Measurements from ENCODE around the gene UBE2J1.

UBE2J1 gene

GRCh38 chr6:89290401-89291155, 61.9 kb downstream of the UBE2J1 start:
- DNase-seq (ENCODE audit: low read depth): no peak

DNA sequence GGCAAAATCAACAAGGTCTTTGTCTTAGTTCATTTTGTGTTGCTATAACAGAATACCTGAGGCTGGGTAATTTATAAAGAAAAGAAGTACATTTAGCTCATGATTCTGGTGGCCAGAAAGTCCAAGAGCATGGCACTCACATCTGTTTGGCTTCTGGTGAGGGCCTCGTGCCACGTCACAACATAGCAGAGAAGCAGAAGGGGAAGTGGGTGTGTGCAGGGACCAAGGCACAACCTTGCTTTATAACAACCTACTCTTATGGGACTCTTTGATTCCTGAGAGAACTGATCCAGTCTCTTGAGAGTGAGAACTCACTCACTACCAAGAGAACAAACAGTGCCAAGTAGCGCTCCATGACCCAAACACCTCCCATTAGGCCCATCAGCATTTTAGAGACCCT, 62.8 kb downstream of the UBE2J1 start:
- no peak for DNase-seq (ENCODE audit: low read depth)

DNA sequence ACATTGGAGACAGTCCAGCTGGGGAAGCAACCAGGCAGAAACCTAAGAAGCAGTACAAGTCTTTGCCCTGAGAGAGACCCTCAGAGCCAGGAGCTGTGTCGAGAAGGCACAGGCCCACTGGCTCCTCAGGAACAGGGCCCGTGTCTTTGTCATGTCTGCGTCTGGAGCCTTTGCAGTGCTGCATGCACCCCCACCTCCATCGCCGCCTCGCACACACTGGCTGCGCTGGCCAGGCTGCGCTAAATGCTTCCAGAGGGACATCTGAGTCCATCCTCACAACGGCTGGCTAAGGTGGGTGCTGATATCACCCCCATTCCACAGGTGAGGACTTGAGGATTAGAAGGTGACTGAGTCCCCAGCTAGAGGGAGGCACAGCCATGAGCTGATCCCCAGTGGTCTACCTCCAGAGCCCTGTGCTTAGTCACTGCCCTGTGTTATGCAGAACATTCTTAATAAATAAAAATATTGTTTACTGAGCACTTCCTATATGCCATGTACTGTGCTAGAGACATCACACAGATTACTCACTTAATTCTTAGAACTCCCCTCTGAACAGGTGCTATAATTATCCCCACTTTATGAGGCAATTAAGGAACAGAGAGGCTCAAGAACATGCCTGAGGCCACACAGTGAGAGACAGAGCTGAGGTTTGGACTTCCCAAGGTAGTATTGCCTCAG, 65.0 kb downstream of the UBE2J1 start:
- no peak for DNase-seq (ENCODE audit: low read depth)

- no peak for DNase-seq (ENCODE audit: low read depth)
Observed at GRCh38 chr6:89286516-89286915, 66.0 kb downstream of the UBE2J1 start.

DNA sequence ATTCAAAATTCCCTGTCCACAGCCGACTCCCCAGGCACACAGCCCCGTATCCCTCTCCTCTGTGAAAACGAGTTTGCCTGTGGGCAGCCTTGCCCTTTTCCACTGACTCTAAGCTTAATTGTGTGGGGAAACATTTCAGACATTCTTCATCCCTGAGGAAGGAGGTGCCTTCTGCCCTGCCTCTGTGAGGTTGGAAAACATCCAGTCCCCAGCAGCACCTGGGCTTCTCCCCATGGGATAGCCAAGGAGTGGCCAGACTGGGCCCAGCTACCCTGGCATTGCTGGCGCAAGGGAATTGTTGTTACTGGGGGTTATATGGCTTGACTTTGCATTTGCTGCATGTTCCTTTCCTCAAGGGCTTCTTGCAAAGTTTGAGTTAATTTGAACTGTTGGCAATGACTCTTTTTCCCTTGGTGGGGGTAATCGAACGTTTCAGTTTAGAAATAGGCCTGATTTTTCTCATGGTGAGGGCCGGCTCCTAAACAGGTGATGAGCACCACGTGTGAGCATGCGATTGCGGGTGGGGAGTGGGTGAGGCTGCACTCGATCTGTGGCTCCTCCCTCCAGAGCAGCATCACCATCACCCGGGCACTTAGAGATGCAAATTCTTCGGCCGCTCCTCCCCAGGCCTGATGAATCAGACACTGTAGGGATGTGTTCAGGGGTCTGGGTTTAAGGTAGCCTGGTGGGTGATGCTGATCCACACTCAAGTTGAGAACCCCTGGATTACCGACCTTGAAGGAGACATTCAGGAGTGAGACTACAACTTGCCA, 67.4 kb downstream of the UBE2J1 start:
- DNase-seq (ENCODE audit: low read depth): no peak

DNA sequence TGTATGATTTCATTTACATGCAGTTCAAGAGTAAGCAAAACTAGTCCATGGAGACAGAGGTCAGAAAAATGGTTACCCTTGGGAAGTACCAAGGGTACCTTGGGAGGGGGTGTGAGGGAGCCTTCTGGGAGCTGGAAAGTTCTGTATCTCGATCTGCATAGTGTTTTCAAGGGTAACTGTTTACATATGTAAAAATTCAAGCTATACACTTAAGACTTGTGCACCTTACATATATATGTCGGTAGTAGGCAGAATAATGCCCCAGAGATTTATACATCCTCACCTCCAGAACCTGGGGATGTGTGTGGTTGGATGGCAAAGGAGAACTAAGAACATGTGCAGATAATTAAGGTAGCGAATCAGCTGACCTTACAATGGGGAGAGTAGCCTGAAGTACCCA, 68.4 kb downstream of the UBE2J1 start:
- no peak for DNase-seq (ENCODE audit: low read depth)

DNA sequence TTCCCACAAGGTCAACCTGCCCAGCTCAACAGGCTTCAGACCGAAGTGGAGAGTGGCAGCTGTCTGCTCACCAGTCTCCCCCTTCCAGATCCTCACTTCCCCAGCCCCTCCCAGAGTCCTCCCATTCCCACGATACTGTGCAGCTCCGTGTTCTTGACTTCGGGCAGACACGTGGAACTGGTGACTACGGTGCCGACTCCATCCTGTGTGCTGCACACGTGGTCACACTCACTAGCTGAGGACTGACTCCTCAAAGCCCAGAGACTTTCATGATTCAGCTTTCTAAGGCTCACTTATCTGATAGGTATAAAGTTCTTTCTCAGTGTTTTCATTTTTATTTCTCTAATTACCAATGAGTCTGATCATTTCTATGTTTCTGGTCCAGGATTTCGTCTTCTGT, 69.8 kb downstream of the UBE2J1 start:
- no peak for DNase-seq (ENCODE audit: low read depth)

- no peak for DNase-seq (ENCODE audit: low read depth)
Observed at GRCh38 chr6:89281779-89282246, 70.7 kb downstream of the UBE2J1 start.

DNA sequence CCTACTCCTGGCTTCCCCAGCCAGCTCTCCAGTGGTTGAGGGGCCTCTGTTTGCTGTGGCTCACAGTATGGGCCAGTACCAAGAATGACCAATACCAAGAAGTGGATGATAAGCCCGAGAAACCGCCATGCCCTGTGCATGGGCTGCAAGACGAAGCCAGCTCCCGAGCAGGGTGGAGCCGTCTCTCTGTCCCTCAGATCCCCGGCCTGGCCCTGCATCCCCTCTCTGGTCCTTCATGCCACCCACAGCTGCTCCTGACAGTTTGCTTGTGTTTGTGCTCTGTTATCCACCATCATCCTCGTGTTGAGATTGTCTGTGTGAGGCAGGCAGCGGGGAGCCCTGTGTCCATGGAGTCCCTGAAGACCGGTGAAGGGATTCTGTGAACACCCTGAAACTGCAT, 73.6 kb downstream of the UBE2J1 start:
- no peak for DNase-seq (ENCODE audit: low read depth)
